ENCODE results near the gene SNX1.

GRCh38 chr15:64155802-64156651, 60.2 kb downstream of the SNX1 start:
- TF ChIP-seq, protein P1, sequence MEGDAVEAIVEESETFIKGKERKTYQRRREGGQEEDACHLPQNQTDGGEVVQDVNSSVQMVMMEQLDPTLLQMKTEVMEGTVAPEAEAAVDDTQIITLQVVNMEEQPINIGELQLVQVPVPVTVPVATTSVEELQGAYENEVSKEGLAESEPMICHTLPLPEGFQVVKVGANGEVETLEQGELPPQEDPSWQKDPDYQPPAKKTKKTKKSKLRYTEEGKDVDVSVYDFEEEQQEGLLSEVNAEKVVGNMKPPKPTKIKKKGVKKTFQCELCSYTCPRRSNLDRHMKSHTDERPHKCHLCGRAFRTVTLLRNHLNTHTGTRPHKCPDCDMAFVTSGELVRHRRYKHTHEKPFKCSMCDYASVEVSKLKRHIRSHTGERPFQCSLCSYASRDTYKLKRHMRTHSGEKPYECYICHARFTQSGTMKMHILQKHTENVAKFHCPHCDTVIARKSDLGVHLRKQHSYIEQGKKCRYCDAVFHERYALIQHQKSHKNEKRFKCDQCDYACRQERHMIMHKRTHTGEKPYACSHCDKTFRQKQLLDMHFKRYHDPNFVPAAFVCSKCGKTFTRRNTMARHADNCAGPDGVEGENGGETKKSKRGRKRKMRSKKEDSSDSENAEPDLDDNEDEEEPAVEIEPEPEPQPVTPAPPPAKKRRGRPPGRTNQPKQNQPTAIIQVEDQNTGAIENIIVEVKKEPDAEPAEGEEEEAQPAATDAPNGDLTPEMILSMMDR (conservative IDR thresholded peaks at IDR 0.05; ENCODE audit: low read depth, low read length): no peak
- no peak for TF ChIP-seq EZH2 (IDR thresholded peaks at IDR 0.05; ENCODE audit: low read length, unreplicated experiment)
